Colonic mucosa (tissue), 4 donors: ENCODE data around the gene NSD1. TPM values are rescaled to one million over a fixed set of nuclear protein-coding genes. Genes with fewer than 3 reads are reported as not detected.

Experiments used
- DNase-seq: peaks from one replicate; pipeline ENCODE4 v3.0.0-alpha.2; 2020
- H3K27ac ChIP-seq: fragments of 200-600 bp; one replicate; pipeline ENCODE4 v1.8.0; 2021
- H3K27me3 ChIP-seq: fragments of 200-600 bp; one replicate; pipeline ENCODE4 v1.8.0; 2021
- H3K36me3 ChIP-seq: fragments of 200-600 bp; one replicate; pipeline ENCODE4 v1.8.0; 2021
- H3K4me1 ChIP-seq: fragments of 200-600 bp; one replicate; pipeline ENCODE4 v1.8.0; 2021; ENCODE audit warnings: mild to moderate bottlenecking
- H3K4me3 ChIP-seq: fragments of 200-600 bp; one replicate; pipeline ENCODE4 v1.8.0; 2021
- H3K9ac ChIP-seq, 2 donors: one replicate each; pipeline ENCODE4 v1.7.0; 2013; ENCODE audit warnings: control low read depth in 2 of 2, low read depth in 2 of 2, low read length in 2 of 2
- H3K9me3 ChIP-seq: fragments of 200-600 bp; one replicate; pipeline ENCODE4 v1.8.0; 2021
- CTCF ChIP-seq: fragments of 200-600 bp; IDR thresholded peaks from one replicate; pipeline ENCODE4 v1.8.0; 2022; ENCODE audit warnings: antibody characterized with exemption, mild to moderate bottlenecking
- intact Hi-C: fragments of 100-400 bp; cut with DNase I; formaldehyde crosslinking; loops from one replicate; pipeline ENCODE4 v1.14.1; 2022
- total RNA-seq, 2 donors: library from RNA; stranded (reverse); fragmentation: NEBNext Ultra II Directional in 1 of 2; extraction: Animal tissue kit (Norgen Biotek cat#: 25700) in 1 of 2; gene quantifications; one replicate each; pipeline ENCODE4 v1.2.1, GENCODE V29; 2021
- donor health status: healthy.
- donor health status: DM: no; HTN: no; CAD: no.
- donor health status: DM: no; HTN: no; CAD: no.

NSD1 gene
- total RNA-seq, 2 donors from 2014 or later: 53.0 to 77.9 TPM

- Histone ChIP-seq H3K27ac (no peak overlapping the region), H3K27me3 (no peaks in the 10 kb centered on the region), H3K9ac (no peak overlapping the region), H3K36me3 (peaks cover 12% of the 10 kb centered on the region), H3K9me3 (no peaks in the 10 kb centered on the region), H3K4me1 (no peaks in the 10 kb centered on the region), H3K4me3 (no peak overlapping the region)
- no peak for DNase-seq
- no peak for TF ChIP-seq CTCF
- intact Hi-C loops: no loop called here
Measured at GRCh38 chr5:177291735-177292134, 158.2 kb downstream of the NSD1 start.

- H3K4me1 ChIP-seq: no peaks in the 10 kb centered on the region
- no peak overlapping the region for H3K4me3 ChIP-seq
- no peak overlapping the region for H3K27ac ChIP-seq
- DNase-seq: no peak
- no peak overlapping the region for H3K9ac ChIP-seq
- intact Hi-C loops: no loop called here
- H3K9me3 ChIP-seq: no peaks in the 10 kb centered on the region
- no peaks in the 10 kb centered on the region for H3K27me3 ChIP-seq
- peaks cover 12% of the 10 kb centered on the region for H3K36me3 ChIP-seq
- no peak for TF ChIP-seq CTCF
Measured at GRCh38 chr5:177293819-177294581, 160.4 kb downstream of the NSD1 start.

GRCh38 chr5:177294632-177295031, 161.1 kb downstream of the NSD1 start:
- H3K27ac ChIP-seq: no peak overlapping the region
- no peaks in the 10 kb centered on the region for H3K27me3 ChIP-seq
- no peak for TF ChIP-seq CTCF
- peaks cover 12% of the 10 kb centered on the region for H3K36me3 ChIP-seq
- intact Hi-C loops: no loop called here
- H3K4me1 ChIP-seq: peaks cover 4% of the 10 kb centered on the region
- no peak for DNase-seq
- no peak overlapping the region for H3K9ac ChIP-seq
- H3K4me3 ChIP-seq: no peak overlapping the region
- no peaks in the 10 kb centered on the region for H3K9me3 ChIP-seq

GRCh38 chr5:177295924-177296323, 162.4 kb downstream of the NSD1 start:
- Histone ChIP-seq H3K36me3 (peaks cover 12% of the 10 kb centered on the region), H3K4me3 (no peak overlapping the region), H3K27me3 (no peaks in the 10 kb centered on the region), H3K9ac (peak overlapping the region in 1 of 2 donors; percentile 48), H3K4me1 (peaks cover 13% of the 10 kb centered on the region), H3K9me3 (no peaks in the 10 kb centered on the region), H3K27ac (no peak overlapping the region)
- intact Hi-C loops: no loop called here
- TF ChIP-seq CTCF: no peak
- DNase-seq: no peak

GRCh38 chr5:177296581-177296980, 163.0 kb downstream of the NSD1 start:
- Histone ChIP-seq H3K9me3 (no peaks in the 10 kb centered on the region), H3K9ac (peak overlapping the region in 1 of 2 donors; percentile 48), H3K36me3 (peaks cover 12% of the 10 kb centered on the region), H3K4me3 (no peak overlapping the region), H3K27ac (no peak overlapping the region), H3K4me1 (peaks cover 19% of the 10 kb centered on the region), H3K27me3 (no peaks in the 10 kb centered on the region)
- TF ChIP-seq CTCF: no peak
- DNase-seq: no peak
- intact Hi-C loops: no loop called here
